Activated CD4-positive, alpha-beta T cell treated with anti-CD3 and anti-CD28 coated beads, Interleukin-2, amount 10 ng/mL, durations not matched to agents 7 days and 5 days (primary cell): ENCODE measurements around the gene RANBP17. TPM values are rescaled to one million over a fixed set of nuclear protein-coding genes. Genes with fewer than 3 reads are reported as not detected.

Source experiments
- CTCF ChIA-PET: fragments of 350-600 bp; sonication (Branson Sonifier 250); formaldehyde crosslinking; loops from one replicate; lab custom pipeline; 2021; ENCODE audit warnings: antibody characterized with exemption; lab: Charles Lee
- POLR2A ChIA-PET: fragments of 350-600 bp; sonication (Branson Sonifier 250); formaldehyde crosslinking; loops from one replicate; lab custom pipeline; 2021; ENCODE audit warnings: antibody characterized with exemption; lab: Charles Lee
- DNase-seq: peaks from one replicate; pipeline ENCODE4 v3.0.0-alpha.2; 2020
- H3K27ac Mint-ChIP-seq: one replicate; pipeline ENCODE4 v1.8.0; 2021; ENCODE audit warnings: mild to moderate bottlenecking, moderate library complexity, mixed read lengths
- H3K27me3 Mint-ChIP-seq: one replicate; pipeline ENCODE4 v1.8.0; 2021; ENCODE audit warnings: mixed read lengths
- H3K36me3 Mint-ChIP-seq: one replicate; pipeline ENCODE4 v1.8.0; 2021; ENCODE audit warnings: low read depth, mixed read lengths
- H3K4me1 Mint-ChIP-seq: one replicate; pipeline ENCODE4 v1.8.0; 2021; ENCODE audit warnings: mixed read lengths
- H3K4me3 Mint-ChIP-seq: one replicate; pipeline ENCODE4 v1.8.0; 2021; ENCODE audit warnings: mild to moderate bottlenecking, moderate library complexity, mixed read lengths
- H3K9me3 Mint-ChIP-seq: one replicate; pipeline ENCODE4 v1.8.0; 2021; ENCODE audit warnings: mixed read lengths
- total RNA-seq, 2 experiments: library from RNA; stranded (reverse); gene quantifications; one replicate each; pipeline ENCODE4 v1.2.3, GENCODE V29; 2021

RANBP17 gene
- total RNA-seq, 2 experiments from 2014 or later, result not detected

- H3K4me3 Mint-ChIP-seq, result no peak overlapping the region
- H3K27ac Mint-ChIP-seq, result no peak overlapping the region
- H3K27me3 Mint-ChIP-seq, result peaks cover 18% of the 10 kb centered on the region
- no peak for DNase-seq
- no peaks in the 10 kb centered on the region for H3K9me3 Mint-ChIP-seq
- ChIA-PET CTCF (interaction anchor here (1.1 kb wide), 1 partner anchor 35 kb away, joined by 3 read pairs; no protein-coding TSS in a partner anchor), POLR2A (no interaction called here)
- H3K36me3 Mint-ChIP-seq, result no peaks in the 10 kb centered on the region
- H3K4me1 Mint-ChIP-seq, result peaks cover 2% of the 10 kb centered on the region
These were observed 364.4 kb downstream of the RANBP17 start for GRCh38 chr5:171226096-171226754.

- peaks cover 2% of the 10 kb centered on the region for H3K4me1 Mint-ChIP-seq
- no peak overlapping the region for H3K27ac Mint-ChIP-seq
- H3K27me3 Mint-ChIP-seq, result peaks cover 14% of the 10 kb centered on the region
- no peaks in the 10 kb centered on the region for H3K36me3 Mint-ChIP-seq
- POLR2A ChIA-PET, result no interaction called here
- CTCF ChIA-PET, result interaction anchor here (1.1 kb wide), 1 partner anchor 34 kb away, joined by 3 read pairs; no protein-coding TSS in a partner anchor
- no peak overlapping the region for H3K4me3 Mint-ChIP-seq
- no peak for DNase-seq
- no peaks in the 10 kb centered on the region for H3K9me3 Mint-ChIP-seq
These were observed 365.0 kb downstream of the RANBP17 start for GRCh38 chr5:171226864-171227263.

- no peak for DNase-seq
- ChIA-PET CTCF (interaction anchor here (0.5 kb wide), 1 partner anchor 17 kb away, joined by 3 read pairs; no protein-coding TSS in a partner anchor), POLR2A (no interaction called here)
- Mint-ChIP-seq H3K9me3 (no peaks in the 10 kb centered on the region), H3K4me3 (no peak overlapping the region), H3K27ac (no peak overlapping the region), H3K4me1 (no peaks in the 10 kb centered on the region), H3K36me3 (no peaks in the 10 kb centered on the region), H3K27me3 (peaks cover 20% of the 10 kb centered on the region)
These were observed 374.8 kb downstream of the RANBP17 start for GRCh38 chr5:171236651-171237050.

- H3K27ac Mint-ChIP-seq, result no peak overlapping the region
- H3K27me3 Mint-ChIP-seq, result peaks cover 16% of the 10 kb centered on the region
- ChIA-PET CTCF (no interaction called here), POLR2A (no interaction called here)
- no peaks in the 10 kb centered on the region for H3K4me1 Mint-ChIP-seq
- no peak for DNase-seq
- no peaks in the 10 kb centered on the region for H3K9me3 Mint-ChIP-seq
- no peak overlapping the region for H3K4me3 Mint-ChIP-seq
- no peaks in the 10 kb centered on the region for H3K36me3 Mint-ChIP-seq
These were observed 380.7 kb downstream of the RANBP17 start for GRCh38 chr5:171242521-171242920.

- no peak for DNase-seq
- Mint-ChIP-seq H3K27me3 (peaks cover 2% of the 10 kb centered on the region), H3K9me3 (peaks cover 15% of the 10 kb centered on the region), H3K36me3 (no peaks in the 10 kb centered on the region), H3K27ac (no peak overlapping the region), H3K4me3 (no peak overlapping the region), H3K4me1 (no peaks in the 10 kb centered on the region)
- ChIA-PET CTCF (no interaction called here), POLR2A (no interaction called here)
These were observed 384.4 kb downstream of the RANBP17 start for GRCh38 chr5:171246231-171246630.

- Mint-ChIP-seq H3K9me3 (peaks cover 15% of the 10 kb centered on the region), H3K27me3 (peaks cover 2% of the 10 kb centered on the region), H3K4me3 (no peak overlapping the region), H3K4me1 (no peaks in the 10 kb centered on the region), H3K36me3 (no peaks in the 10 kb centered on the region), H3K27ac (no peak overlapping the region)
- no peak for DNase-seq
- ChIA-PET POLR2A (no interaction called here), CTCF (interaction anchor here (0.6 kb wide), 1 partner anchor 1149 kb away, joined by 4 read pairs; no protein-coding TSS in a partner anchor)
These were observed 387.6 kb downstream of the RANBP17 start for GRCh38 chr5:171249460-171249859.

GRCh38 chr5:171250738-171251137, 388.9 kb downstream of the RANBP17 start:
- Mint-ChIP-seq H3K36me3 (no peaks in the 10 kb centered on the region), H3K27me3 (peaks cover 7% of the 10 kb centered on the region), H3K4me1 (no peaks in the 10 kb centered on the region), H3K9me3 (peaks cover 15% of the 10 kb centered on the region), H3K27ac (no peak overlapping the region), H3K4me3 (no peak overlapping the region)
- ChIA-PET POLR2A (no interaction called here), CTCF (no interaction called here)
- DNase-seq, result no peak

GRCh38 chr5:171251519-171251918, 389.7 kb downstream of the RANBP17 start:
- DNase-seq, result no peak
- Mint-ChIP-seq H3K9me3 (peaks cover 15% of the 10 kb centered on the region), H3K4me1 (no peaks in the 10 kb centered on the region), H3K27me3 (peaks cover 7% of the 10 kb centered on the region), H3K36me3 (no peaks in the 10 kb centered on the region), H3K4me3 (no peak overlapping the region), H3K27ac (no peak overlapping the region)
- ChIA-PET POLR2A (no interaction called here), CTCF (no interaction called here)

- no peak overlapping the region for H3K4me3 Mint-ChIP-seq
- peaks cover 7% of the 10 kb centered on the region for H3K27me3 Mint-ChIP-seq
- ChIA-PET CTCF (no interaction called here), POLR2A (no interaction called here)
- H3K4me1 Mint-ChIP-seq, result no peaks in the 10 kb centered on the region
- no peak overlapping the region for H3K27ac Mint-ChIP-seq
- no peak for DNase-seq
- peaks cover 15% of the 10 kb centered on the region for H3K9me3 Mint-ChIP-seq
- H3K36me3 Mint-ChIP-seq, result no peaks in the 10 kb centered on the region
These were observed 390.9 kb downstream of the RANBP17 start for GRCh38 chr5:171252674-171253073.

- CTCF ChIA-PET, result no interaction called here
- POLR2A ChIA-PET, result no interaction called here
- Mint-ChIP-seq H3K27ac (no peak overlapping the region), H3K9me3 (no peaks in the 10 kb centered on the region), H3K27me3 (peaks cover 12% of the 10 kb centered on the region), H3K36me3 (no peaks in the 10 kb centered on the region), H3K4me1 (peaks cover under 1% of the 10 kb centered on the region), H3K4me3 (no peak overlapping the region)
- no peak for DNase-seq
These were observed 397.1 kb downstream of the RANBP17 start for GRCh38 chr5:171258737-171259415.

- no peak for DNase-seq
- POLR2A ChIA-PET, result no interaction called here
- no peak overlapping the region for H3K4me3 Mint-ChIP-seq
- H3K36me3 Mint-ChIP-seq, result no peaks in the 10 kb centered on the region
- H3K27me3 Mint-ChIP-seq, result peaks cover 7% of the 10 kb centered on the region
- no peak overlapping the region for H3K27ac Mint-ChIP-seq
- H3K4me1 Mint-ChIP-seq, result peaks cover 15% of the 10 kb centered on the region
- no peaks in the 10 kb centered on the region for H3K9me3 Mint-ChIP-seq
- CTCF ChIA-PET, result interaction anchor here (1.0 kb wide), 1 partner anchor 34 kb away, joined by 3 read pairs; no protein-coding TSS in a partner anchor
These were observed 399.5 kb downstream of the RANBP17 start for GRCh38 chr5:171261361-171261760.

- peaks cover 7% of the 10 kb centered on the region for H3K27me3 Mint-ChIP-seq
- H3K9me3 Mint-ChIP-seq, result no peaks in the 10 kb centered on the region
- no peak overlapping the region for H3K4me3 Mint-ChIP-seq
- no peak overlapping the region for H3K27ac Mint-ChIP-seq
- ChIA-PET CTCF (interaction anchor here (1.0 kb wide), 1 partner anchor 35 kb away, joined by 3 read pairs; no protein-coding TSS in a partner anchor), POLR2A (no interaction called here)
- H3K4me1 Mint-ChIP-seq, result peaks cover 15% of the 10 kb centered on the region
- no peak for DNase-seq
- H3K36me3 Mint-ChIP-seq, result no peaks in the 10 kb centered on the region
These were observed 400.1 kb downstream of the RANBP17 start for GRCh38 chr5:171261904-171262303.

- H3K4me1 Mint-ChIP-seq, result peaks cover 15% of the 10 kb centered on the region
- H3K27ac Mint-ChIP-seq, result no peak overlapping the region
- POLR2A ChIA-PET, result no interaction called here
- H3K4me3 Mint-ChIP-seq, result no peak overlapping the region
- H3K9me3 Mint-ChIP-seq, result no peaks in the 10 kb centered on the region
- H3K27me3 Mint-ChIP-seq, result peaks cover 10% of the 10 kb centered on the region
- CTCF ChIA-PET, result interaction anchor here (1.1 kb wide), 1 partner anchor 9 kb away, joined by 5 read pairs; no protein-coding TSS in a partner anchor
- H3K36me3 Mint-ChIP-seq, result no peaks in the 10 kb centered on the region
- DNase-seq, result no peak
These were observed 401.4 kb downstream of the RANBP17 start for GRCh38 chr5:171263181-171263580.
